Heart left ventricle (tissue), 16 donors: ENCODE measurements around the gene ERI3. TPM values are rescaled to one million over a fixed set of nuclear protein-coding genes. Genes with fewer than 3 reads are reported as not detected.

Source experiments
- ATAC-seq, 4 donors: fragments of 200-7000 bp; cut with Tn5 transposase; one replicate each; pipeline ENCODE4 v1.9.1; 2020 to 2022; ENCODE audit warnings: moderate library complexity in 4 of 4, mild to moderate bottlenecking in 3 of 4, moderate number of reproducible peaks in 1 of 4
- DNase-seq, 5 donors: peaks; one replicate each; pipeline ENCODE4 v3.0.0-alpha.2; 2020
- H3K27ac ChIP-seq, 12 donors: fragments of 200-600 bp; sonication (generic) in 4 of 12; one replicate each; pipeline versions ENCODE4 v1.5.0 to v1.8.0; 2016 to 2022; ENCODE audit warnings: mild to moderate bottlenecking in 2 of 12
- H3K27me3 ChIP-seq, 9 donors: fragments of 200-600 bp; sonication (generic) in 2 of 9; one replicate each; pipeline versions ENCODE4 v1.5.1 to v1.8.0; 2016 to 2022; ENCODE audit warnings: mild to moderate bottlenecking in 3 of 9
- H3K36me3 ChIP-seq, 9 donors: fragments of 200-600 bp; sonication (generic) in 2 of 9; one replicate each; pipeline versions ENCODE4 v1.5.0 to v1.8.0; 2018 to 2022; ENCODE audit warnings: mild to moderate bottlenecking in 2 of 9
- H3K4me1 ChIP-seq, 12 donors: fragments of 200-600 bp; sonication (generic) in 4 of 12; one replicate each; pipeline versions ENCODE4 v1.5.0 to v1.8.0; 2016 to 2022; ENCODE audit warnings: mild to moderate bottlenecking in 3 of 12
- H3K4me3 ChIP-seq, 12 donors: fragments of 200-600 bp; sonication (generic) in 4 of 12; one replicate each; pipeline versions ENCODE4 v1.5.0 to v1.8.0; 2017 to 2022; ENCODE audit warnings: mild to moderate bottlenecking in 9 of 12, moderate library complexity in 4 of 12
- H3K9me3 ChIP-seq, 12 donors: fragments of 200-600 bp; sonication (generic) in 4 of 12; one replicate each; pipeline versions ENCODE4 v1.5.0 to v1.8.0; 2016 to 2022; ENCODE audit warnings: mild to moderate bottlenecking in 1 of 12
- CTCF ChIP-seq, 12 donors: fragments of 200-600 bp; sonication (generic) in 4 of 12; IDR thresholded peaks; one replicate each; pipeline versions ENCODE4 v1.5.0 to v1.8.0; 2018 to 2022; ENCODE audit warnings: antibody characterized with exemption in 12 of 12, mild to moderate bottlenecking in 5 of 12
- POLR2A ChIP-seq, 2 donors: fragments of 450-650 bp; IDR thresholded peaks; one replicate each; pipeline ENCODE4 v1.6.1; 2017; ENCODE audit warnings: antibody characterized with exemption in 2 of 2, mild to moderate bottlenecking in 2 of 2, moderate library complexity in 2 of 2
- WGBS, 4 donors: extraction: QIAGEN DNeasy Blood & Tissue Kit in 2 of 4; methylation state at CpG; one replicate each; pipeline versions ENCODE4 v1.1.5 to v1.1.7; 2013 to 2018; 5-methylcytosine and 5-hydroxymethylcytosine counted together
- intact Hi-C, 10 donors: fragments of 100-400 bp; cut with DNase I; formaldehyde crosslinking; loops; one replicate each; pipeline versions ENCODE4 v1.11.1 to v1.14.2; 2022
- polyA plus RNA-seq, 2 donors: library from polyadenylated mRNA; stranded (reverse); fragments of 200-250 nt; gene quantifications; one replicate each; pipeline ENCODE4 v1.2.3, GENCODE V29; 2013
- total RNA-seq, 9 donors: library from RNA; depleted of rRNA in 2 of 9; stranded (reverse); fragments of >200 nt in 2 of 9; fragmentation: NEBNext Ultra II Directional in 3 of 9; extraction: Animal tissue kit (Norgen Biotek cat#: 25700) in 3 of 9; gene quantifications; one replicate each; pipeline versions ENCODE4 v1.1.0 to v1.2.4, GENCODE V29; 2016 to 2023
- donor health status: ischemic (EF 13 %, LVEDD 7.1; RV severe dilation, severe dysfunction).
- donor health status: healthy with polysubstance abuse.
- donor health status: DM: no; HTN: yes; CAD: no.
- donor health status: DM: no; HTN: no; CAD: no.
- donor health status: ischemic (EF 25% LVEDD 6.9; RV normal size, moderate dysfunction).
- donor health status: ischemic (EF 25% LVEDD 5.7; RV mildly dilated, moderate dysfunction).
- donor health status: healthy.
- donor health status: DM: yes; HTN: yes; CAD: no.
- donor health status: ischemic (EF 35%, LVEDD 5.7; RV mildly dilated, moderate dysfunction).
- donor health status: nonischemic (EF 11% LVEDD 7.7; RV severe dilation, severe dysfunction).
- donor health status: DM: yes; HTN: yes; CAD: no.
- donor health status: PGD.
- donor health status: ischemic (EF 29% LVEDD 5.4; RV normal size, mild dysfunction).
- donor health status: nonischemic (EF 23%, LVEDD 6.1; RV moderate dilation, normal function).

The ERI3 gene
- total and polyA plus RNA-seq, 11 donors = 29.8 to 68.9 (median 48.0) TPM

GRCh38 chr1:44297695-44298400 lies 57.2 kb downstream of the ERI3 start:
- 67 to 79% (median 75%) methylated on average over 2 of the region's 2 CpGs for WGBS, 4 donors
- H3K4me1 ChIP-seq = peaks cover 0 to 19% (median 7%) of the 10 kb centered on the region in 12 donors
- peaks cover 0 to 65% (median 48%) of the 10 kb centered on the region in 9 donors for H3K36me3 ChIP-seq
- no peak for TF ChIP-seq CTCF (IDR thresholded peaks at IDR 0.05)
- no peak for TF ChIP-seq POLR2A (IDR thresholded peaks at IDR 0.05)
- intact Hi-C loops = no loop called here
- H3K27ac ChIP-seq = no peak overlapping the region
- H3K9me3 ChIP-seq = no peaks in the 10 kb centered on the region
- no peak overlapping the region for H3K4me3 ChIP-seq
- ATAC-seq = no peak
- DNase-seq = no peak
- H3K27me3 ChIP-seq = no peaks in the 10 kb centered on the region

- Histone ChIP-seq H3K27me3 (no peaks in the 10 kb centered on the region), H3K4me1 (peaks cover 0 to 19% (median 7%) of the 10 kb centered on the region in 12 donors), H3K9me3 (no peaks in the 10 kb centered on the region), H3K27ac (no peak overlapping the region), H3K36me3 (peaks cover 0 to 55% (median 38%) of the 10 kb centered on the region in 9 donors), H3K4me3 (no peak overlapping the region)
- ATAC-seq (no peak), DNase-seq (no peak)
- no peak for TF ChIP-seq POLR2A (IDR thresholded peaks at IDR 0.05)
- no peak for TF ChIP-seq CTCF (IDR thresholded peaks at IDR 0.05)
- intact Hi-C loops = no loop called here
- 77 to 92% (median 86%) methylated on average over 7 of the region's 7 CpGs for WGBS, 4 donors
These were observed 58.3 kb downstream of the ERI3 start for GRCh38 chr1:44296806-44297205.

DNA sequence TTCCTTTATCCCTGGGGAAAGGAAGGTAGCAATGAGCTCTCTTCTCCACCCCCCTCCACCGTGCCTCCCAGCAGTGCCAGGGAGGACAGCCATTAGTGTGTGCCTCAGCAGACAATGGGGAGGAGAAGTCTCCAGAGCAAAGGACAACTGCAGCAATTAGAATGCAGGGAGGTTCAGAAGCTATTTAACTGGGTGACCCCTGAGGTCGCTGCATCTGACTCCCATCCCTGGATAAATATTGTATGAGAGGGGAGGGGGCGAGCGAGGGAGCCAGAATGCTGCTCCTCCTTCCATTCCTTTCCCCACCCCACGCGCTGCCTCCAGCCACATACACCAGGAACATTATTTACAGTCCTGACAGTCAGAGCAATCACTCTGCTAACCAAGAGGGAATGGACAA lies 59.0 kb downstream of the ERI3 start:
- Histone ChIP-seq H3K4me3 (no peak overlapping the region), H3K9me3 (no peaks in the 10 kb centered on the region), H3K27ac (no peak overlapping the region), H3K36me3 (peaks cover 0 to 55% (median 35%) of the 10 kb centered on the region in 9 donors), H3K4me1 (peaks cover 0 to 19% (median 7%) of the 10 kb centered on the region in 12 donors), H3K27me3 (no peaks in the 10 kb centered on the region)
- TF ChIP-seq CTCF (IDR thresholded peaks at IDR 0.05) = no peak
- no peak for TF ChIP-seq POLR2A (IDR thresholded peaks at IDR 0.05)
- no peak for ATAC-seq
- DNase-seq = no peak
- WGBS, 4 donors = 88 to 94% (median 92%) methylated on average over 6 of the region's 6 CpGs
- intact Hi-C loops = no loop called here

DNA sequence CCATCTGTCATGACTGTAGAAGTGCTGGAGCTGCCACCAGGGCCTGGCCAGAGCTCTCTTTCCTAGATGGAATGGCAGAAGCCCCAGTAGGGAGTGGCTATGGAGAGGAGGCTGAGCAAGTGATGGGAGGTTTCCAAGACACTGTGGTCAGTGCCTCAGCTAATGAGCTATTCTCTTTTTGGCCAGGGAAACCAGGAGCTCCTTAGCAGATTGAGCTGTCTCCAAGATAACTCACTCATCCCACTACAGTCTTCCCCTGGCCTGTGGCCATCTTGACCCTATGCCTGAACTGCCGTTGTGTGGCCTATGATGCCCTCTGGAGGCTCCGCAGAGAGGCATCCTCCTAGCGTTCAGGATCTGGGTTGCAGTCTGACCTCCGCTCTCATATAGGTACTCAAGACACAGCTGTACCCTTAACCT lies 60.5 kb downstream of the ERI3 start:
- DNase-seq (peak in 2 of 5 donors; percentile 14 to 44), ATAC-seq (peak in 2 of 4 donors; percentile 21 to 51)
- Histone ChIP-seq H3K4me1 (peaks cover 0 to 19% (median 7%) of the 10 kb centered on the region in 12 donors), H3K9me3 (no peaks in the 10 kb centered on the region), H3K4me3 (no peak overlapping the region), H3K36me3 (peaks cover 0 to 51% (median 40%) of the 10 kb centered on the region in 9 donors), H3K27me3 (no peaks in the 10 kb centered on the region), H3K27ac (peak overlapping the region in 3 of 12 donors; percentile 62 to 76 (median 72))
- TF ChIP-seq CTCF (IDR thresholded peaks at IDR 0.05) (peak in 4 of 12 donors; percentile 10 to 32 (median 20)), POLR2A (IDR thresholded peaks at IDR 0.05) (no peak)
- intact Hi-C loops = loop anchor here in 2 of 10 donors (5.0 kb wide), 3 partner anchors 42 to 77 kb away; no protein-coding TSS in a partner anchor
- WGBS, 4 donors = 60 to 100% (median 69%) methylated on average over 1 to 4 of the region's 4 CpGs
